Central memory CD4-positive, alpha-beta T cell (primary cell): ENCODE measurements around the gene TBXA2R.

Source experiments
- DNase-seq: peaks from one replicate; pipeline ENCODE4 v3.0.0; 2022

The TBXA2R gene

GRCh38 chr19:3550947-3551791 lies 55.5 kb downstream of the TBXA2R start:
- DNase-seq = no peak

GRCh38 chr19:3549816-3550215 lies 56.9 kb downstream of the TBXA2R start:
- DNase-seq = no peak

GRCh38 chr19:3548606-3549005 lies 58.1 kb downstream of the TBXA2R start:
- no peak for DNase-seq

GRCh38 chr19:3547767-3548282 lies 58.9 kb downstream of the TBXA2R start:
- DNase-seq = no peak

GRCh38 chr19:3547301-3547731 lies 59.4 kb downstream of the TBXA2R start:
- no peak for DNase-seq

GRCh38 chr19:3546119-3546518 lies 60.6 kb downstream of the TBXA2R start:
- DNase-seq = no peak

- DNase-seq = no peak
Measured at GRCh38 chr19:3545669-3546034, 61.0 kb downstream of the TBXA2R start.

GRCh38 chr19:3544742-3545668 lies 61.7 kb downstream of the TBXA2R start:
- DNase-seq = peak; percentile 62
